Panc1 (cell line): Measurements from ENCODE around the gene C14orf132.

Experiments
- CTCF ChIP-seq: fragments of 450-650 bp; IDR thresholded peaks from 2 replicates; pipeline ENCODE4 v1.5.1; 2017; ENCODE audit warnings: mild to moderate bottlenecking
- POLR2AphosphoS5 ChIP-seq: IDR thresholded peaks from 2 replicates; pipeline ENCODE4 v1.6.1; 2012; ENCODE audit warnings: mild to moderate bottlenecking, low read depth, low read length, moderate library complexity
- REST ChIP-seq, 2 experiments: IDR thresholded peaks; 2 replicates each; pipeline ENCODE4 v1.6.1; 2011 to 2012; ENCODE audit warnings: low read depth in 2 of 2, control low read depth in 1 of 2, low read length in 1 of 2, mild to moderate bottlenecking in 1 of 2, moderate library complexity in 1 of 2; ENCODE audit not compliant: insufficient read depth in 1 of 2
- SIN3A ChIP-seq: IDR thresholded peaks from 2 replicates; pipeline ENCODE4 v1.6.1; 2012; ENCODE audit warnings: low read depth, mild to moderate bottlenecking, low read length, moderate library complexity, borderline replicate concordance; ENCODE audit not compliant: insufficient read depth
- TCF7L2 ChIP-seq: IDR thresholded peaks from 2 replicates; pipeline ENCODE4 v1.6.1; 2011; ENCODE audit warnings: mild to moderate bottlenecking, low read depth, low read length, inconsistent platforms

GRCh38 chr14:96038558-96038919 lies 623 bp upstream of the C14orf132 start:
- TF ChIP-seq CTCF = no peak
- TF ChIP-seq POLR2AphosphoS5 = no peak
- no peak for TF ChIP-seq REST (IDR thresholded peaks at IDR 0.05; ENCODE audit: insufficient read depth in 1 of 2, low read depth in 2 of 2, low read length in 1 of 2)
- no peak for TF ChIP-seq SIN3A
- TF ChIP-seq TCF7L2 = no peak
